DND-41 (cell line): Measurements from ENCODE around the gene NRN1.

Experiments
- EZH2 ChIP-seq: IDR thresholded peaks from 3 replicates; pipeline ENCODE4 v1.6.1; 2012; ENCODE audit warnings: borderline replicate concordance, low read depth, mild to moderate bottlenecking, moderate library complexity, low read length, inconsistent platforms; ENCODE audit not compliant: severe bottlenecking
- TF ChIP-seq, protein P1 (sequence below): IDR thresholded peaks from 2 replicates; pipeline ENCODE4 v1.5.1; 2012; ENCODE audit warnings: borderline replicate concordance, low read length, moderate library complexity, mild to moderate bottlenecking; ENCODE audit not compliant: poor library complexity, severe bottlenecking; ENCODE audit errors: extremely low read depth

DNA sequence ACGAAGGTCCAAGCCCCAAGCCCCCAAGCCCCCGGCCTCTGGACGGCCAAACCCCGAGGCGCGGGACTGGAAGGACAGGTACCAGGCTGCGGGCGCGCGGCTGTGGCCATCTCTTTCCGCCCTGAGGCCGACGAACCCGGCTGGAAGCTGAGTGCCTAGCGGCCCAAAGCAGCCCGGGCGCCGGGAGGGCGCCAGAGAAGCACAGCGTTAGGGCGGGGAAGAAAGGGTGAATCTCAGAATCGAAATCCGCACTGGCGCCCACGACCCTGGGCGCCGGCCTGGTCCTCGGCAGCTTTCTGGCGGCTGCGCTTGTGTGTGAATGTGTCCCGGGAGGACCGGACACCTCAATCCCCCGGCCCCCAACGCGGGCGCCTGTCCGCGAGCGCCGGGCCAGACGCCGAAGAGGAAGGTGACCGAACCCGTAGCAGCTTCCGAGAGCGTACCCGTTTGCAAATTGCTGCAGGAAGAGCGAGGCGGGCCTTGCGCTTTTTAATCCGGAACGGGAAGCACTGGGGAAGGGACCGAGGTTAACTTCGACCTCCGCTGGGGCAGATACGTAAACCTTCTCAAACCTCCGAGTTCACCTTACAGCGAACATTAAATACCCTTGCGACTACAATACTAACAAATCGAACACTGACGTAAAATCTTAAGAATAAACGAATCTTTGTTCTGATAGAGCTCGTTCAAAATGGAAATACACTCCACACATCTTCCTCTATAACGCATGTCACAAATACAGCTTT lies 2.9 kb downstream of the NRN1 start:
- TF ChIP-seq, protein P1, sequence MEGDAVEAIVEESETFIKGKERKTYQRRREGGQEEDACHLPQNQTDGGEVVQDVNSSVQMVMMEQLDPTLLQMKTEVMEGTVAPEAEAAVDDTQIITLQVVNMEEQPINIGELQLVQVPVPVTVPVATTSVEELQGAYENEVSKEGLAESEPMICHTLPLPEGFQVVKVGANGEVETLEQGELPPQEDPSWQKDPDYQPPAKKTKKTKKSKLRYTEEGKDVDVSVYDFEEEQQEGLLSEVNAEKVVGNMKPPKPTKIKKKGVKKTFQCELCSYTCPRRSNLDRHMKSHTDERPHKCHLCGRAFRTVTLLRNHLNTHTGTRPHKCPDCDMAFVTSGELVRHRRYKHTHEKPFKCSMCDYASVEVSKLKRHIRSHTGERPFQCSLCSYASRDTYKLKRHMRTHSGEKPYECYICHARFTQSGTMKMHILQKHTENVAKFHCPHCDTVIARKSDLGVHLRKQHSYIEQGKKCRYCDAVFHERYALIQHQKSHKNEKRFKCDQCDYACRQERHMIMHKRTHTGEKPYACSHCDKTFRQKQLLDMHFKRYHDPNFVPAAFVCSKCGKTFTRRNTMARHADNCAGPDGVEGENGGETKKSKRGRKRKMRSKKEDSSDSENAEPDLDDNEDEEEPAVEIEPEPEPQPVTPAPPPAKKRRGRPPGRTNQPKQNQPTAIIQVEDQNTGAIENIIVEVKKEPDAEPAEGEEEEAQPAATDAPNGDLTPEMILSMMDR, result no peak
- no peak for TF ChIP-seq EZH2
